ENCODE measurements around the gene SORL1.

DNA sequence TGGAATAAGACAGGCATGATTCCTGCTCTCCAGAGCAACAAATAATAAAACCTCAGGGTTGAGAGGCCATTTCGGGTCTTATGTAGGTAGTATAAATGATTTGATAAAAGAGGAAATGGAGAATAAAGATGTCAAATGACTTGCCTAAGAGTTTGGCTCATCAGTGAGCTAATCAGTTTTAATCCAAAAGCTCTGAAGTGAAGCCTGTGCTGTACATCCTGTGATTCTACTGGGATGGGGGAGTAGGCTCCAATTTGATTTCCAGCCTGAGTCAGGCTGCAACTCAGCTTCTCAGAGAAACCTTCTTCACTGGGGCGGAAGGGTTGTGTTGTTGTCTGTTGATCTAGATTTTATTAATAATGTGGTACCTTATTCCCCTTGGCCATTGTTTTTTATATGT, 192.9 kb downstream of the SORL1 start:
- TF ChIP-seq TAF1 (IDR thresholded peaks at IDR 0.05; ENCODE audit: low read depth), result no peak
- TF ChIP-seq CEBPB (IDR thresholded peaks at IDR 0.05), result no peak
- TF ChIP-seq, protein P1, sequence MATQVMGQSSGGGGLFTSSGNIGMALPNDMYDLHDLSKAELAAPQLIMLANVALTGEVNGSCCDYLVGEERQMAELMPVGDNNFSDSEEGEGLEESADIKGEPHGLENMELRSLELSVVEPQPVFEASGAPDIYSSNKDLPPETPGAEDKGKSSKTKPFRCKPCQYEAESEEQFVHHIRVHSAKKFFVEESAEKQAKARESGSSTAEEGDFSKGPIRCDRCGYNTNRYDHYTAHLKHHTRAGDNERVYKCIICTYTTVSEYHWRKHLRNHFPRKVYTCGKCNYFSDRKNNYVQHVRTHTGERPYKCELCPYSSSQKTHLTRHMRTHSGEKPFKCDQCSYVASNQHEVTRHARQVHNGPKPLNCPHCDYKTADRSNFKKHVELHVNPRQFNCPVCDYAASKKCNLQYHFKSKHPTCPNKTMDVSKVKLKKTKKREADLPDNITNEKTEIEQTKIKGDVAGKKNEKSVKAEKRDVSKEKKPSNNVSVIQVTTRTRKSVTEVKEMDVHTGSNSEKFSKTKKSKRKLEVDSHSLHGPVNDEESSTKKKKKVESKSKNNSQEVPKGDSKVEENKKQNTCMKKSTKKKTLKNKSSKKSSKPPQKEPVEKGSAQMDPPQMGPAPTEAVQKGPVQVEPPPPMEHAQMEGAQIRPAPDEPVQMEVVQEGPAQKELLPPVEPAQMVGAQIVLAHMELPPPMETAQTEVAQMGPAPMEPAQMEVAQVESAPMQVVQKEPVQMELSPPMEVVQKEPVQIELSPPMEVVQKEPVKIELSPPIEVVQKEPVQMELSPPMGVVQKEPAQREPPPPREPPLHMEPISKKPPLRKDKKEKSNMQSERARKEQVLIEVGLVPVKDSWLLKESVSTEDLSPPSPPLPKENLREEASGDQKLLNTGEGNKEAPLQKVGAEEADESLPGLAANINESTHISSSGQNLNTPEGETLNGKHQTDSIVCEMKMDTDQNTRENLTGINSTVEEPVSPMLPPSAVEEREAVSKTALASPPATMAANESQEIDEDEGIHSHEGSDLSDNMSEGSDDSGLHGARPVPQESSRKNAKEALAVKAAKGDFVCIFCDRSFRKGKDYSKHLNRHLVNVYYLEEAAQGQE (IDR thresholded peaks at IDR 0.05; ENCODE audit: low read depth), result no peak
- TF ChIP-seq CREB1 (IDR thresholded peaks at IDR 0.05; ENCODE audit: low read depth), result no peak
- TF ChIP-seq, protein P2, sequence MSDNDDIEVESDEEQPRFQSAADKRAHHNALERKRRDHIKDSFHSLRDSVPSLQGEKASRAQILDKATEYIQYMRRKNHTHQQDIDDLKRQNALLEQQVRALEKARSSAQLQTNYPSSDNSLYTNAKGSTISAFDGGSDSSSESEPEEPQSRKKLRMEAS (IDR thresholded peaks at IDR 0.05), result no peak
- no peak for TF ChIP-seq TEAD4 (IDR thresholded peaks at IDR 0.05)
